ENCODE measurements around the gene TRAF1. TPM values are rescaled to one million over a fixed set of nuclear protein-coding genes. Genes with fewer than 3 reads are reported as not detected.

The TRAF1 gene
- total and polyA plus RNA-seq, 7 donors = 0.55 to 2.0 (median 0.95) TPM

DNA sequence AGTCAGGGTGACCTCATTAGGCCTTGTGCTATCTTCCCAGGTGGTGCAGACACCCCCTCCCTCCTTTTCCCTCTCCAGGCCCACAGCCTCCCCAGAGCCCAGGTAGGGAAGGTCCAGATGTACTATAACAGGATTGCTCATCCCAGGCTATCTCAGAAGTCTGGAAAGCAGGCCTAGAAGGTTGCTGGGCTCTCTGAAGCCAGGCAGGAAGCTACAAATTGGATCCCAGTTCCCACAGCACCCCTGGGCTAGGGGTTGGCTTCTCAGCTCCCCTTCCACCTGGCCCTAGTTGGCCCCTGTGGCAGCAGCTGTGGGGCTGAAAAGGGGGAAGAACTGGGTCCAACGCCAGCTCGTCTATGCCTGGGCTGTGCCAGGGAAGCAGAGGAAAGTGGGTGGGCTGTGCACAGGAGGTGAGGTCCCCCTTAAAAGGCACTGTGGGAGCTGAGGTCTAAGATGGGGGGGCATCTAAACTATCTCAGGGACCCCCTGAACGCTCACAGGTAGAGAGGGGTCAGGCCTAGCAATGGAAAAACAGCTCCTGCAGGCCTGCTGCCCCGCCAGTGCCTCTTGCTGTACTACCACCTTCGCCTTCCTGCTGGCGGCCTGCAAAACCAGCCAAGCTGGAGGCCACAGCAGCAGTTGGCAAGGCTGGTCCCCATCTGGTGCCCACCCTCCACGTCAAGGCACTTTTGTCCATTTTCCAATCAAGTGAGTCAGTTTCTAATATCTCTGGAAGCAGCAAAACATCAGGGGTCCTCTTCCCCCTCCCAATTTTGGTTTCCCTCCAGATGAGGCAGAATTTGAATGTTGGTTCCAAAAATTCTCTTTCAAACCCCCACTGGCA is 70.5 kb downstream of the TRAF1 start:
- no peak for ATAC-seq
- DNase-seq = no peak
- Histone ChIP-seq H3K9me3 (no peaks in the 10 kb centered on the region), H3K4me3 (no peak overlapping the region), H3K4me1 (no peaks in the 10 kb centered on the region), H3K27ac (no peak overlapping the region), H3K27me3 (ENCODE audit: insufficient read depth in 3 of 3, low read length in 2 of 3) (no peaks in the 10 kb centered on the region), H3K36me3 (ENCODE audit: insufficient read depth in 1 of 2, low read depth in 1 of 2) (peaks cover 0 to 25% of the 10 kb centered on the region in 2 donors)
- intact Hi-C loops (cut with DNase I) = no loop called here
- 68 to 76% (median 71%) methylated on average over 7 of the region's 7 CpGs for WGBS, 3 donors
- TF ChIP-seq CTCF (IDR thresholded peaks at IDR 0.05) = no peak

- no peaks in the 10 kb centered on the region for H3K27me3 ChIP-seq (ENCODE audit: insufficient read depth in 3 of 3, low read length in 2 of 3)
- TF ChIP-seq CTCF (IDR thresholded peaks at IDR 0.05) = no peak
- peaks cover 0 to 12% of the 10 kb centered on the region in 2 donors for H3K36me3 ChIP-seq (ENCODE audit: insufficient read depth in 1 of 2, low read depth in 1 of 2)
- H3K4me1 ChIP-seq = no peaks in the 10 kb centered on the region
- intact Hi-C loops (cut with DNase I) = no loop called here
- no peak overlapping the region for H3K4me3 ChIP-seq
- H3K9me3 ChIP-seq = no peaks in the 10 kb centered on the region
- no peak for DNase-seq
- ATAC-seq = no peak
- H3K27ac ChIP-seq = no peak overlapping the region
- 79 to 89% (median 80%) methylated on average over 3 of the region's 3 CpGs for WGBS, 3 donors
These were observed 71.8 kb downstream of the TRAF1 start for GRCh38 chr9:120854596-120855327.

DNA sequence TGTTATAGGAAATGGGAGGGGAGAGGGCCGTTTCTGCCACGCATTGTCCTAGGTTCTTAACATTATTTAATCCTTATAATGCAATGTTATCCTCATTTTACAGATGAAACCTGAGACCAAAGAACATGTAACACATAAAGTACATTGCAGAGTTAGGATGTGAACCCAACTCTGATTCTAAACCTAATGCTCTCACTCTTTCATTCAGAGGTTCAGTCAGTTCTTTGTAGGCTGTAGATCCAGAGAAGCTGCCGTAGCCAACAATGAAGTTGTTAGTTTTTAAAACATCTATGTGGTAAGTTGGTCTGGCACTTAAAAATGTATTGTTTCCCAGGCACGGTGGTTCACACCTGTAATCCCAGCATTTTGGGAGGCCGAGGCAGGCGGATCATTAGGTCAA is 73.4 kb downstream of the TRAF1 start:
- Histone ChIP-seq H3K27ac (no peak overlapping the region), H3K4me3 (no peak overlapping the region), H3K27me3 (ENCODE audit: insufficient read depth in 3 of 3, low read length in 2 of 3) (no peaks in the 10 kb centered on the region), H3K4me1 (no peaks in the 10 kb centered on the region), H3K9me3 (no peaks in the 10 kb centered on the region), H3K36me3 (ENCODE audit: insufficient read depth in 1 of 2, low read depth in 1 of 2) (peaks cover 0 to 8% of the 10 kb centered on the region in 2 donors)
- no peak for ATAC-seq
- 79 to 88% (median 79%) methylated on average over 6 of the region's 6 CpGs for WGBS, 3 donors
- no peak for TF ChIP-seq CTCF (IDR thresholded peaks at IDR 0.05)
- intact Hi-C loops (cut with DNase I) = no loop called here
- no peak for DNase-seq

Other genes with a start within 250 kb of the TRAF1 start
- gene MEGF9, start 212.3 kb downstream of the TRAF1 start, total RNA-seq = 10 to 100 TPM in 1 of 4 donors, 1 to 10 TPM in 3; 6.1 to 11.4 (median 8.1) TPM
- 10 to 100 TPM in 1 of 3 donors, 1 to 10 TPM in 2; 2.0 to 12.7 (median 4.5) TPM for gene MEGF9, start 212.3 kb downstream of the TRAF1 start, polyA plus RNA-seq
- gene FBXW2, start 133.4 kb downstream of the TRAF1 start, total RNA-seq = 10 to 100 TPM; 22.6 to 36.8 (median 26.4) TPM
- gene FBXW2, start 133.4 kb downstream of the TRAF1 start, polyA plus RNA-seq = 10 to 100 TPM in 2 of 3 donors, 1 to 10 TPM in 1; 8.0 to 26.5 (median 22.1) TPM
- 10 to 100 TPM in 3 of 4 donors, 1 to 10 TPM in 1; 7.6 to 15.7 (median 15.0) TPM for gene PSMD5, start 83.9 kb downstream of the TRAF1 start, total RNA-seq
- 1 to 10 TPM; 6.2 to 8.9 (median 8.9) TPM for gene PSMD5, start 83.9 kb downstream of the TRAF1 start, polyA plus RNA-seq
- gene PHF19, start 49.6 kb downstream of the TRAF1 start, total RNA-seq = 10 to 100 TPM in 2 of 4 donors, 1 to 10 TPM in 2; 6.8 to 14.8 (median 9.8) TPM
- 10 to 100 TPM in 2 of 3 donors, 1 to 10 TPM in 1; 8.2 to 12.3 (median 12.2) TPM for gene PHF19, start 49.6 kb downstream of the TRAF1 start, polyA plus RNA-seq
- gene C5, start 123.5 kb upstream of the TRAF1 start, total RNA-seq = 1 to 10 TPM in 1 of 4 donors, under 1 TPM in 3; 0.22 to 1.1 (median 0.49) TPM
- under 1 TPM; 0.13 to 0.52 (median 0.26) TPM for gene C5, start 123.5 kb upstream of the TRAF1 start, polyA plus RNA-seq
- 1 to 10 TPM; 1.3 to 2.4 (median 1.6) TPM for gene CNTRL, start 148.2 kb upstream of the TRAF1 start, total RNA-seq
- gene CNTRL, start 148.2 kb upstream of the TRAF1 start, polyA plus RNA-seq = 1 to 10 TPM in 2 of 3 donors, under 1 TPM in 1; 1.00 to 1.2 (median 1.2) TPM

All from psoas muscle (tissue), 8 donors.